HG02973 (cell line): ENCODE measurements around the gene FH.

Experiments
- ATAC-seq: cut with Tn5 transposase; IDR thresholded peaks from one replicate; pipeline ENCODE4 v1.9.1; 2021; ENCODE audit warnings: moderate library complexity; ENCODE audit not compliant: unreplicated experiment

FH gene

GRCh38 chr1:241525026-241525425 lies 5.5 kb upstream of the FH start:
- ATAC-seq = no peak

- no peak for ATAC-seq
Observed at GRCh38 chr1:241521718-241522117, 2.2 kb upstream of the FH start.

- no peak for ATAC-seq
Observed at GRCh38 chr1:241520080-241520465, 518 bp upstream of the FH start.

GRCh38 chr1:241518476-241519307 lies 863 bp downstream of the FH start:
- peak; percentile 29 for ATAC-seq

GRCh38 chr1:241513378-241513777 lies 6.2 kb downstream of the FH start:
- no peak for ATAC-seq

GRCh38 chr1:241507189-241507863 lies 12.2 kb downstream of the FH start:
- no peak for ATAC-seq

GRCh38 chr1:241503444-241503843 lies 16.1 kb downstream of the FH start:
- ATAC-seq = no peak

GRCh38 chr1:241499910-241500309 lies 19.6 kb downstream of the FH start:
- ATAC-seq = no peak

GRCh38 chr1:241495741-241496140 lies 23.8 kb downstream of the FH start:
- no peak for ATAC-seq

GRCh38 chr1:241488739-241489138 lies 30.8 kb downstream of the FH start:
- no peak for ATAC-seq

- ATAC-seq = peak; percentile 54
Observed at GRCh38 chr1:241485554-241485992, 34.0 kb downstream of the FH start.

GRCh38 chr1:241485145-241485544 lies 34.4 kb downstream of the FH start:
- ATAC-seq = peak; percentile 80

GRCh38 chr1:241482761-241483250 lies 36.7 kb downstream of the FH start:
- ATAC-seq = no peak

- no peak for ATAC-seq
Observed at GRCh38 chr1:241479294-241479693, 40.3 kb downstream of the FH start.

GRCh38 chr1:241475671-241476070 lies 43.9 kb downstream of the FH start:
- ATAC-seq = no peak

GRCh38 chr1:241473026-241473425 lies 46.5 kb downstream of the FH start:
- no peak for ATAC-seq

GRCh38 chr1:241470908-241471590 lies 48.5 kb downstream of the FH start:
- no peak for ATAC-seq

GRCh38 chr1:241470361-241470760 lies 49.2 kb downstream of the FH start:
- no peak for ATAC-seq

GRCh38 chr1:241465673-241466072 lies 53.9 kb downstream of the FH start:
- ATAC-seq = no peak

- no peak for ATAC-seq
Observed at GRCh38 chr1:241464985-241465384, 54.6 kb downstream of the FH start.

- ATAC-seq = no peak
Observed at GRCh38 chr1:241462391-241462790, 57.2 kb downstream of the FH start.
